Endodermal cell (in vitro differentiated cells): ENCODE data around the gene PIR. TPM values are rescaled to one million over a fixed set of nuclear protein-coding genes. Genes with fewer than 3 reads are reported as not detected.

Source experiments
- DNase-seq: peaks from one replicate; pipeline ENCODE4 v3.0.0-alpha.2; 2017
- H3K27ac ChIP-seq: 2 replicates; pipeline ENCODE4 v1.5.1; 2013; ENCODE audit warnings: mild to moderate bottlenecking, low read depth, low read length, moderate library complexity
- H3K27me3 ChIP-seq: 2 replicates; pipeline ENCODE4 v1.6.1; 2013; ENCODE audit warnings: mild to moderate bottlenecking, low read length, moderate library complexity; ENCODE audit not compliant: insufficient read depth, control insufficient read depth, poor library complexity, severe bottlenecking
- H3K36me3 ChIP-seq: 2 replicates; pipeline ENCODE4 v1.7.0; 2013; ENCODE audit warnings: mild to moderate bottlenecking, low read length, moderate library complexity; ENCODE audit not compliant: control insufficient read depth, insufficient read depth
- H3K4me1 ChIP-seq: one replicate; pipeline ENCODE4 v1.7.0; 2013; ENCODE audit warnings: low read length; ENCODE audit not compliant: control insufficient read depth, insufficient read depth
- H3K4me3 ChIP-seq: 2 replicates; pipeline ENCODE4 v1.5.1; 2013; ENCODE audit warnings: mild to moderate bottlenecking, low read length, moderate library complexity
- H3K9ac ChIP-seq: 2 replicates; pipeline ENCODE4 v1.6.1; 2013; ENCODE audit warnings: mild to moderate bottlenecking, low read length, moderate library complexity; ENCODE audit not compliant: poor library complexity, severe bottlenecking; ENCODE audit errors: extremely low read depth
- H3K9me3 ChIP-seq: 2 replicates; pipeline ENCODE4 v1.6.1; 2013; ENCODE audit warnings: mild to moderate bottlenecking, low read length, moderate library complexity; ENCODE audit not compliant: control insufficient read depth
- H3K27ac Mint-ChIP-seq: 2 replicates; pipeline ENCODE4 v1.8.0; 2020; ENCODE audit warnings: mixed read lengths
- H3K27me3 Mint-ChIP-seq: 2 replicates; pipeline ENCODE4 v1.8.0; 2021; ENCODE audit warnings: mild to moderate bottlenecking, mixed read lengths; ENCODE audit not compliant: insufficient read depth
- H3K36me3 Mint-ChIP-seq: 2 replicates; pipeline ENCODE4 v1.8.0; 2020; ENCODE audit warnings: low read depth, mixed read lengths
- H3K4me1 Mint-ChIP-seq: 2 replicates; pipeline ENCODE4 v1.8.0; 2020; ENCODE audit warnings: mixed read lengths
- H3K4me3 Mint-ChIP-seq: 2 replicates; pipeline ENCODE4 v1.8.0; 2020; ENCODE audit warnings: mild to moderate bottlenecking, moderate library complexity, mixed read lengths
- H3K9me3 Mint-ChIP-seq: 2 replicates; pipeline ENCODE4 v1.8.0; 2020; ENCODE audit warnings: mild to moderate bottlenecking, mixed read lengths
- WGBS, 2 experiments: methylation state at CpG; one replicate each; pipeline versions ENCODE4 v1.1.5 to v1.1.7; 2013; ENCODE audit warnings: missing lambda C conversion rate in 2 of 2, mixed read lengths in 1 of 2; ENCODE audit not compliant: insufficient coverage in 1 of 2, insufficient read length in 1 of 2; 5-methylcytosine and 5-hydroxymethylcytosine counted together
- total RNA-seq, 2 donors: library from RNA; stranded (reverse); fragmentation: NEBNext Ultra II Directional in 1 of 2; extraction: Animal tissue kit (Norgen Biotek cat#: 25700) in 1 of 2; gene quantifications; 2 replicates in 1 of 2; 3 replicates in 1 of 2; pipeline ENCODE4 v1.2.1, GENCODE V29; 2021
- TF ChIP-seq, protein P1 (sequence below): fragments of 200-600 bp; sonication (generic); conservative IDR thresholded peaks from 2 replicates; pipeline ENCODE4 v1.5.0; 2021; ENCODE audit warnings: antibody characterized with exemption, mild to moderate bottlenecking

PIR gene
- total RNA-seq, 2 donors from 2014 or later = 21.0 to 34.2 TPM

- H3K9me3 ChIP-seq = no peaks in the 10 kb centered on the region
- no peak for DNase-seq
- H3K4me1 Mint-ChIP-seq = no peaks in the 10 kb centered on the region
- TF ChIP-seq, protein P1, sequence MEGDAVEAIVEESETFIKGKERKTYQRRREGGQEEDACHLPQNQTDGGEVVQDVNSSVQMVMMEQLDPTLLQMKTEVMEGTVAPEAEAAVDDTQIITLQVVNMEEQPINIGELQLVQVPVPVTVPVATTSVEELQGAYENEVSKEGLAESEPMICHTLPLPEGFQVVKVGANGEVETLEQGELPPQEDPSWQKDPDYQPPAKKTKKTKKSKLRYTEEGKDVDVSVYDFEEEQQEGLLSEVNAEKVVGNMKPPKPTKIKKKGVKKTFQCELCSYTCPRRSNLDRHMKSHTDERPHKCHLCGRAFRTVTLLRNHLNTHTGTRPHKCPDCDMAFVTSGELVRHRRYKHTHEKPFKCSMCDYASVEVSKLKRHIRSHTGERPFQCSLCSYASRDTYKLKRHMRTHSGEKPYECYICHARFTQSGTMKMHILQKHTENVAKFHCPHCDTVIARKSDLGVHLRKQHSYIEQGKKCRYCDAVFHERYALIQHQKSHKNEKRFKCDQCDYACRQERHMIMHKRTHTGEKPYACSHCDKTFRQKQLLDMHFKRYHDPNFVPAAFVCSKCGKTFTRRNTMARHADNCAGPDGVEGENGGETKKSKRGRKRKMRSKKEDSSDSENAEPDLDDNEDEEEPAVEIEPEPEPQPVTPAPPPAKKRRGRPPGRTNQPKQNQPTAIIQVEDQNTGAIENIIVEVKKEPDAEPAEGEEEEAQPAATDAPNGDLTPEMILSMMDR = no peak
- no peak overlapping the region for H3K4me3 ChIP-seq
- no peak overlapping the region for H3K27ac Mint-ChIP-seq
- no peaks in the 10 kb centered on the region for H3K9me3 Mint-ChIP-seq
- H3K36me3 ChIP-seq = no peaks in the 10 kb centered on the region
- no peak overlapping the region for H3K4me3 Mint-ChIP-seq
- 80 to 88% methylated on average over 1 to 3 of the region's 3 CpGs for WGBS, 2 experiments
- peaks cover 6% of the 10 kb centered on the region for H3K27me3 Mint-ChIP-seq
- H3K27ac ChIP-seq = no peak overlapping the region
- H3K36me3 Mint-ChIP-seq = no peaks in the 10 kb centered on the region
- no peaks in the 10 kb centered on the region for H3K27me3 ChIP-seq
- no peaks in the 10 kb centered on the region for H3K4me1 ChIP-seq
- no peak overlapping the region for H3K9ac ChIP-seq
Measured at GRCh38 chrX:15522464-15522863, 29.3 kb upstream of the PIR start.

GRCh38 chrX:15515931-15516330, 22.8 kb upstream of the PIR start:
- DNase-seq = peak; percentile 53
- Mint-ChIP-seq H3K36me3 (no peaks in the 10 kb centered on the region), H3K9me3 (no peaks in the 10 kb centered on the region), H3K4me1 (peaks cover 6% of the 10 kb centered on the region), H3K4me3 (no peak overlapping the region), H3K27me3 (no peaks in the 10 kb centered on the region), H3K27ac (no peak overlapping the region)
- TF ChIP-seq, protein P1 = peak; percentile 40
- H3K9ac ChIP-seq = no peak overlapping the region
- H3K4me1 ChIP-seq = no peaks in the 10 kb centered on the region
- H3K4me3 ChIP-seq = no peak overlapping the region
- no peak overlapping the region for H3K27ac ChIP-seq
- no peaks in the 10 kb centered on the region for H3K9me3 ChIP-seq
- no peaks in the 10 kb centered on the region for H3K27me3 ChIP-seq
- WGBS, 2 experiments = 73 to 80% methylated on average over 1 to 6 of the region's 6 CpGs
- no peaks in the 10 kb centered on the region for H3K36me3 ChIP-seq

DNA sequence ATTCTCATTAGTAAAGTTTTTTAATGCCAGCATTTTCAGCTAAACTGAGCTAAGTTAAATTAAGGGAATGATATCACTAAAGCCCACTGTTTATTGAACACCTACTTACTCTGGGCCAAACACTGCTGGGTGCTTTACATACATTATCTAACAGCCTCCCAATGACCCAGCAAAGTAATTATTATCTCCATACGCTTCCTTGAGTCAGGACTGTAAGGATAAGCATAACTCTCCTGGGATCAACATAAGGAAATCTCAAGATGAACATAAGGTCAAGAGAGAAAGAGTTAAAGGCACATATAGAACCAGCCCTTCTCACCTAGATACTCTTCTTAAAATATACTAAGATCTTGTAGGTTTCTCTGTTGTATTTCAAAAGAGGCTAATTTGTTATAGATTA, 21.1 kb upstream of the PIR start:
- H3K36me3 Mint-ChIP-seq = no peaks in the 10 kb centered on the region
- H3K4me1 ChIP-seq = no peaks in the 10 kb centered on the region
- no peaks in the 10 kb centered on the region for H3K36me3 ChIP-seq
- no peak overlapping the region for H3K4me3 ChIP-seq
- no peaks in the 10 kb centered on the region for H3K27me3 Mint-ChIP-seq
- H3K4me3 Mint-ChIP-seq = no peak overlapping the region
- H3K9me3 ChIP-seq = no peaks in the 10 kb centered on the region
- peaks cover 6% of the 10 kb centered on the region for H3K4me1 Mint-ChIP-seq
- no peak overlapping the region for H3K27ac ChIP-seq
- no peaks in the 10 kb centered on the region for H3K9me3 Mint-ChIP-seq
- H3K9ac ChIP-seq = no peak overlapping the region
- no peak for DNase-seq
- TF ChIP-seq, protein P1 = no peak
- H3K27ac Mint-ChIP-seq = no peak overlapping the region
- WGBS, 2 experiments = 100% methylated on average over 1 of the region's 1 CpG; no CpG with 5 or more reads in 1 of the 2 experiments
- H3K27me3 ChIP-seq = no peaks in the 10 kb centered on the region
